CD14-positive monocyte (primary cell): ENCODE measurements around the gene PQBP1. TPM values are rescaled to one million over a fixed set of nuclear protein-coding genes. Genes with fewer than 3 reads are reported as not detected.

Experiments used
- DNase-seq, 3 donors: peaks; one replicate each; pipeline ENCODE4 v3.0.0-alpha.2; 2011 to 2022
- H2AFZ ChIP-seq: 2 replicates; pipeline ENCODE4 v1.6.0; 2012; ENCODE audit warnings: mild to moderate bottlenecking, low read depth, low read length, inconsistent platforms; ENCODE audit not compliant: insufficient read depth, poor library complexity, severe bottlenecking
- H3K27ac ChIP-seq, 2 donors: 1 replicate in 1 of 2; 2 replicates in 1 of 2; pipeline ENCODE4 v1.5.1; 2012 to 2013; ENCODE audit warnings: low read length in 2 of 2, control low read depth in 1 of 2, inconsistent platforms in 1 of 2, low read depth in 1 of 2, mild to moderate bottlenecking in 1 of 2
- H3K27me3 ChIP-seq, 2 donors: one replicate each; pipeline versions ENCODE4 v1.6.0 to v1.6.1; 2011 to 2013; ENCODE audit warnings: low read length in 2 of 2; ENCODE audit not compliant: control insufficient read depth in 2 of 2, insufficient read depth in 2 of 2
- H3K36me3 ChIP-seq, 2 donors: replicated peaks in 1 of 2; 1 replicate in 1 of 2; 2 replicates in 1 of 2; pipeline versions ENCODE4 v1.5.1 to v1.6.1; 2012 to 2013; ENCODE audit warnings: low read length in 2 of 2, control low read depth in 1 of 2, inconsistent platforms in 1 of 2, mild to moderate bottlenecking in 1 of 2; ENCODE audit not compliant: insufficient read depth in 2 of 2, control insufficient read depth in 1 of 2
- H3K4me1 ChIP-seq, 2 donors: 1 replicate in 1 of 2; 2 replicates in 1 of 2; pipeline versions ENCODE4 v1.5.1 to v1.6.1; 2012 to 2013; ENCODE audit warnings: low read length in 2 of 2, control low read depth in 1 of 2, inconsistent platforms in 1 of 2, mild to moderate bottlenecking in 1 of 2, moderate library complexity in 1 of 2; ENCODE audit not compliant: insufficient read depth in 2 of 2, control insufficient read depth in 1 of 2
- H3K4me2 ChIP-seq: replicated peaks from 2 replicates; pipeline ENCODE3; 2012; ENCODE audit warnings: low read length, moderate library complexity, mild to moderate bottlenecking; ENCODE audit not compliant: poor library complexity, severe bottlenecking; ENCODE audit errors: extremely low read depth
- H3K4me3 ChIP-seq, 3 experiments: fragments of 200-600 bp in 1 of 3; sonication (generic) in 1 of 3; replicated peaks in 1 of 3; 1 replicate in 2 of 3; 2 replicates in 1 of 3; pipeline ENCODE4 v1.5.1; 2011 to 2013; ENCODE audit warnings: low read length in 3 of 3, mild to moderate bottlenecking in 3 of 3, control low read depth in 2 of 3, low read depth in 2 of 3, inconsistent platforms in 1 of 3, moderate library complexity in 1 of 3
- H3K79me2 ChIP-seq: 2 replicates; pipeline ENCODE4 v1.6.0; 2012; ENCODE audit warnings: mild to moderate bottlenecking, control low read depth, inconsistent platforms, low read length, moderate library complexity; ENCODE audit not compliant: insufficient read depth
- H3K9ac ChIP-seq: 2 replicates; pipeline ENCODE4 v1.6.0; 2017; ENCODE audit warnings: low read length, mild to moderate bottlenecking; ENCODE audit not compliant: insufficient read depth, poor library complexity, severe bottlenecking
- H3K9me3 ChIP-seq, 2 donors: replicated peaks in 1 of 2; 1 replicate in 1 of 2; 2 replicates in 1 of 2; pipeline versions ENCODE4 v1.5.1 to v1.6.1; 2012 to 2013; ENCODE audit warnings: low read length in 2 of 2, control low read depth in 1 of 2; ENCODE audit not compliant: control insufficient read depth in 1 of 2, insufficient read depth in 1 of 2
- H4K20me1 ChIP-seq: 2 replicates; pipeline ENCODE4 v1.6.0; 2012; ENCODE audit warnings: mild to moderate bottlenecking, low read length, control low read depth, moderate library complexity; ENCODE audit not compliant: insufficient read depth
- H3K27ac Mint-ChIP-seq, 7 donors: one replicate each; pipeline ENCODE4 v1.8.0; 2020; ENCODE audit warnings: mild to moderate bottlenecking in 7 of 7, mixed read lengths in 7 of 7, moderate library complexity in 6 of 7, inconsistent platforms in 2 of 7
- H3K27me3 Mint-ChIP-seq, 3 donors: one replicate each; pipeline ENCODE4 v1.8.0; 2021 to 2022; ENCODE audit warnings: low read depth in 3 of 3, mild to moderate bottlenecking in 3 of 3, mixed read lengths in 3 of 3, moderate library complexity in 3 of 3, inconsistent platforms in 1 of 3
- H3K36me3 Mint-ChIP-seq, 2 donors: one replicate each; pipeline ENCODE4 v1.8.0; 2020; ENCODE audit warnings: mixed read lengths in 2 of 2, inconsistent platforms in 1 of 2, mild to moderate bottlenecking in 1 of 2
- H3K4me1 Mint-ChIP-seq: one replicate; pipeline ENCODE4 v1.8.0; 2020; ENCODE audit warnings: mild to moderate bottlenecking, mixed read lengths
- H3K4me3 Mint-ChIP-seq, 2 donors: one replicate each; pipeline ENCODE4 v1.8.0; 2020; ENCODE audit warnings: mild to moderate bottlenecking in 2 of 2, mixed read lengths in 2 of 2, moderate library complexity in 1 of 2
- H3K9me3 Mint-ChIP-seq, 7 donors: one replicate each; pipeline ENCODE4 v1.8.0; 2020 to 2022; ENCODE audit warnings: mixed read lengths in 7 of 7, mild to moderate bottlenecking in 6 of 7, moderate library complexity in 6 of 7, inconsistent platforms in 2 of 7
- WGBS: methylation state at CpG from one replicate; pipeline ENCODE4 v1.1.5; 2013; ENCODE audit warnings: missing lambda C conversion rate; ENCODE audit not compliant: insufficient coverage; 5-methylcytosine and 5-hydroxymethylcytosine counted together
- intact Hi-C, 2 donors: fragments of 100-400 bp; cut with micrococcal nuclease; formaldehyde crosslinking; loops; one replicate each; pipeline versions ENCODE4 v1.15.0 to v1.15.1; 2023
- polyA plus RNA-seq, 3 donors: library from polyadenylated mRNA; depleted of rRNA in 1 of 3; unstranded in 2 of 3; stranded (reverse) in 1 of 3; fragments of 300-500 nt in 2 of 3; fragments of >200 nt in 1 of 3; fragmentation: Illumina TruSeq in 2 of 3; gene quantifications; 1 replicate in 2 of 3; 2 replicates in 1 of 3; pipeline ENCODE4 v1.2.3, GENCODE V29; 2012 to 2021
- TF ChIP-seq, protein P1 (sequence below): fragments of 200-600 bp; IDR thresholded peaks from one replicate; pipeline ENCODE4 v1.8.0; 2022; ENCODE audit warnings: antibody characterized with exemption, mild to moderate bottlenecking

The PQBP1 gene
- polyA plus RNA-seq, 3 donors: 71.7 to 129 (median 78.3) TPM

GRCh38 chrX:48936429-48937053 is 38.8 kb downstream of the PQBP1 start:
- Mint-ChIP-seq H3K27me3 (peaks cover 0 to 3% (median 1%) of the 10 kb centered on the region in 3 donors), H3K27ac (peak overlapping the region; percentile 92 to 95 (median 93)), H3K4me1 (peaks cover 46% of the 10 kb centered on the region), H3K9me3 (peaks cover 0 to 3% (median 0%) of the 10 kb centered on the region in 7 donors), H3K4me3 (peak overlapping the region in 1 of 2 donors; percentile 60), H3K36me3 (peaks cover 31 to 55% of the 10 kb centered on the region in 2 donors)
- Histone ChIP-seq H3K4me3 (peak overlapping the region in 1 of 3 experiments; percentile 27), H3K9ac (no peak overlapping the region), H3K4me1 (peaks cover 39 to 40% of the 10 kb centered on the region in 2 donors), H3K9me3 (no peaks in the 10 kb centered on the region), H3K36me3 (peaks cover 26 to 34% of the 10 kb centered on the region in 2 donors), H3K79me2 (peaks cover 34% of the 10 kb centered on the region), H4K20me1 (peaks cover 9% of the 10 kb centered on the region), H3K27ac (peak overlapping the region; percentile 65 to 75), H3K4me2 (peak overlapping the region; percentile 27), H3K27me3 (no peaks in the 10 kb centered on the region), H2AFZ (no peak overlapping the region)
- TF ChIP-seq, protein P1, sequence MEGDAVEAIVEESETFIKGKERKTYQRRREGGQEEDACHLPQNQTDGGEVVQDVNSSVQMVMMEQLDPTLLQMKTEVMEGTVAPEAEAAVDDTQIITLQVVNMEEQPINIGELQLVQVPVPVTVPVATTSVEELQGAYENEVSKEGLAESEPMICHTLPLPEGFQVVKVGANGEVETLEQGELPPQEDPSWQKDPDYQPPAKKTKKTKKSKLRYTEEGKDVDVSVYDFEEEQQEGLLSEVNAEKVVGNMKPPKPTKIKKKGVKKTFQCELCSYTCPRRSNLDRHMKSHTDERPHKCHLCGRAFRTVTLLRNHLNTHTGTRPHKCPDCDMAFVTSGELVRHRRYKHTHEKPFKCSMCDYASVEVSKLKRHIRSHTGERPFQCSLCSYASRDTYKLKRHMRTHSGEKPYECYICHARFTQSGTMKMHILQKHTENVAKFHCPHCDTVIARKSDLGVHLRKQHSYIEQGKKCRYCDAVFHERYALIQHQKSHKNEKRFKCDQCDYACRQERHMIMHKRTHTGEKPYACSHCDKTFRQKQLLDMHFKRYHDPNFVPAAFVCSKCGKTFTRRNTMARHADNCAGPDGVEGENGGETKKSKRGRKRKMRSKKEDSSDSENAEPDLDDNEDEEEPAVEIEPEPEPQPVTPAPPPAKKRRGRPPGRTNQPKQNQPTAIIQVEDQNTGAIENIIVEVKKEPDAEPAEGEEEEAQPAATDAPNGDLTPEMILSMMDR: no peak
- peak in 1 of 3 donors; percentile 35 for DNase-seq
- 100% methylated on average over 4 of the region's 8 CpGs for WGBS
- intact Hi-C loops: no loop called here

DNA sequence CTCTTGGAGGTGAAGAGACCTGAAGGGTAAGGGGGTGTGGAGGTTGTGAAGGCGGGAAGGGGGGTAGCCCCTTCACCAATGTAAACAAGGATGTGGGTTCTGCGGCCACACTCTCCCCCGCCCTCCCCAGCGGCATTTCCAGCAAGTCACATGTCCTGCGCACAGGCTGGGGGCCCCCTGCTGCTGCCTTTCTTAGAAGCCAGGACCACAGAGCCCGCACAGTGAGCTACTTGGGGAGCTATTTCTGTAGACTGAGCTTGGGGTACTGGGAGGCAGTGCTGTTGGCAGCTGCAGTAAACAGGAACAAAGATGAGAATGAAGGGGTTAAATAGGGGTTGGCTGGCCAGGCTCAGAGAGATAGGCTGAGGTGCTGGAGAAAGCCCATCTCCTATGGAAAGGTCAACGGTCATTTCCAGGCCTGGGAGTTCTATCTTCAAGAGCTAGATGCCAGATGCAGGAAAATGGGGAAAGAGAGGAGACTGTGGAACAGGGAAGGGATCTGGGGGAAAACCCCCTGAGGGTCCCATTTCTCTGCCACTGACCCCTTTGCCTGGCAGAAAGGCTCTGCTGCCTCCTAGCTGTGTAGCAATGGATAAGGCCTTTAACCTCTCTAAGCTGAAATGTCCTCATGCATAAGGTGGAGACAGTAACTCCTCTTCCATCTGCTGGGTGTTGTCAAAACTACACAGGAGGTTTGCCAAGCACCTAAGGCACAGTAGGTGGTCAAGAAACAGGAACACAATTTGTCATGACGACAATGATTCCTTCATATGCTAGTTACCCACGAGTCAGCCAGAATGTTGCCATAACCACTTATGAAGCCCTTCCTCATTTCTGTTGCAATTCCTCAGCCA is 39.6 kb downstream of the PQBP1 start:
- Histone ChIP-seq H3K36me3 (peaks cover 26 to 38% of the 10 kb centered on the region in 2 donors), H3K27me3 (no peaks in the 10 kb centered on the region), H3K4me2 (peak overlapping the region; percentile 27), H3K79me2 (peaks cover 38% of the 10 kb centered on the region), H4K20me1 (peaks cover 9% of the 10 kb centered on the region), H3K27ac (peak overlapping the region; percentile 65 to 75), H3K4me1 (peaks cover 39 to 40% of the 10 kb centered on the region in 2 donors), H3K9ac (no peak overlapping the region), H2AFZ (no peak overlapping the region), H3K4me3 (peak overlapping the region in 1 of 3 experiments; percentile 27), H3K9me3 (no peaks in the 10 kb centered on the region)
- intact Hi-C loops: no loop called here
- TF ChIP-seq, protein P1: peak; percentile 54
- Mint-ChIP-seq H3K27me3 (peaks cover 0 to 1% (median 1%) of the 10 kb centered on the region in 3 donors), H3K4me1 (peaks cover 48% of the 10 kb centered on the region), H3K9me3 (peaks cover 0 to 3% (median 0%) of the 10 kb centered on the region in 7 donors), H3K4me3 (peak overlapping the region; percentile 54 to 60), H3K36me3 (peaks cover 37 to 57% of the 10 kb centered on the region in 2 donors), H3K27ac (peak overlapping the region; percentile 92 to 95 (median 93))
- peak; percentile 87 to 95 (median 92) for DNase-seq
- WGBS: 0% methylated on average over 3 of the region's 9 CpGs
